GM18499 (cell line): ENCODE measurements around the gene NTNG1.

ENCODE experiments used
- ATAC-seq: cut with Tn5 transposase; IDR thresholded peaks from one replicate; pipeline ENCODE4 v1.9.1; 2021; ENCODE audit warnings: moderate number of reproducible peaks; ENCODE audit not compliant: insufficient read depth, unreplicated experiment

The NTNG1 gene

DNA sequence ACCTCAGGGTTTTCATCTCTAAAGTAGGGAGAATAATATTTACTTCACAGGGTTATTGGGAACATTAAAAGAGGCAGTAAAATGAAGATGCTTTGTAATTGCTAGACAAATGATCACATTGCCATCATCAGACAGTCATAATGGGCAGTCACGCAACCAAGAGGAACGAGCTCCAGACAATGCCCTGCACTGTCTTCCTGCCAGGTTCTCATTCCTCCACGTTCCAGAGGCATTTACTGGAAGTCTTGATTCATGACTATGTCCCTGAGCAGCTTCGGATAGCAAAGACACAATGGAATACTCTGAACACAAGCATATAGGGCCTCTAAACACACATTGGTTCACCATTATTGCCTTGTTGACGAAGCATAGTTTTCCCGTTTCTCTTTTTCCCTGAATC, 389.7 kb downstream of the NTNG1 start:
- ATAC-seq: no peak

DNA sequence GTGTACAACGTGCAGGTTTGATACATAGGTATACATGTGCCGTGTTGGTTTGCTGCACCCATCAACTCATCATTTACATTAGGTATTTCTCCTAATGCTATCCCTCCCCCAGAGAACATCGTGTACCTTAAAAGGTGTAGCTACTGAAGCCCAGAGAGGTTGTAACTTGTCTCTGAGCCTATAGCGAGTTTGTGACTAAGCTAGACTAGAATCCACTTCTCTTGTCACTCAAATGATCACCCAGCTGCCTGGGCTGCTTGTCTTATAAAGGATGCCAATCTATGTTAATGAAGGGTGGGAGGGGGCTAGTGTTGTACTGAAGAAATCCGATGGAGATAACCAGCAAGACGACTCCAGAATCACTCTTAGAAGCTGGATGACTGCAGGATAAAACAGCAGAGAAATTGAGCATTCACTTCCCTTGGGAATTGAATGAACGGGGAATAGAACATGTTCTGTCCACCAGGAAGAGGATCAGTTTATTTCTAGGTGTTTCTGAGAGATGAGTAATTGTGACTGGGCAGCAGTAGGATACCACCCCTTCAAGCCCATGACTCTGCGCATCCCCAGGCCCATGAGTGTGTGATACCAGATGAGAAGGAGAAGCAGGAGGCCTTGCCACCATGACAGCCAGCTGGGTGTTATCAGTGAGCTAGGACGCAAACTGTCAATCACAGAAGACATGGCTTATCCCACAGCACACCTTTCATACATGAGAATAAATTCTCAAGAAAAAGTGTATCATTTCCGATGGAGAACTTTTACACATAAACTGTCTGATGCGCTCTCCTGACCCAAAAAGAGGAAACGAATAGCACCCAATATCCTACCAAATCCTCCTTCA, 390.4 kb downstream of the NTNG1 start:
- no peak for ATAC-seq

DNA sequence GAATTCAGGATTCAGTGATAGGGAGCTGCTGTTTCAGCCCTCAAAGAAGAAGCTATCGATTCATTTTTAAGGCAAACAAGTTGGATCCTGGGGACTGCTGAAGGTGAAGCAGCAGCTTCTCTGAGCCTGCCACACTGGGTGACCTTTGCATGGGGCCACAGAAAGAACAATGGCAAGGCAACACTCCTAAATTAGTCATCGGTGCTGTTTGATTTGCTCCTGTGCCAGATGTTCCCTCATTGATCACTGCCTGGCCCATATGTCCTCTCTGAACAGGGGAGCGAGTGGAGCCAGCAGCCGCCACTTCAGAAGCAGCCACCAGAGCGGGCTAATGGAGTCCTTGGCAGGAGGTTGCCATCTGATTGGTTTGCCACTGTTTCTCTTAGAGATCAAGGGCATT, 391.5 kb downstream of the NTNG1 start:
- no peak for ATAC-seq
